ENCODE results near the gene PAQR5.
"Not testable (repeated sequence)": the region's sequence is repeated elsewhere in the genome, so short reads cannot be mapped to it uniquely, and the experiment has no call there.

The PAQR5 gene

DNA sequence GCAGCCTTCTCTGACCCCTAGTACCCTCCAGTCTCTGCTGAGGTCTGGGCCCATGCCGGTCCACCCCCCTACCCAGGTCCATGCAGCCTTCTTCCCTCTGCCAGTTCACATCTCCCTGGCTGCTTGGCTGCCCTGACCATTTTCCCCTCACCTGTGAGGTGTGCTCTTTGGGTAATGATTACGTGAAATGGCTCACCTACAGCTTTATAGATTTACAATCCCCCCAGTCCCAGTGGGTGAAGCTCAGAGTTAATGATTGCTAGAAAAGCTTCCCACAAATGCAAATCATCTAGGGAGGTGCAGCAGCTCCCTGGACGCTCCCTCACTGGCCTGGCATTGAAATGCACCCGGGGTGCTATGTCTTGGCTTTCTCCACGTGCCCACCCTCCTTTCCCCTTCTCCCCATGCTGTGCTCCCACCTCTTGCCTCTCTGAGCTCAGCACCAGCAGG lies 18.7 kb downstream of the PAQR5 start:
- no peak for DNase-seq

DNA sequence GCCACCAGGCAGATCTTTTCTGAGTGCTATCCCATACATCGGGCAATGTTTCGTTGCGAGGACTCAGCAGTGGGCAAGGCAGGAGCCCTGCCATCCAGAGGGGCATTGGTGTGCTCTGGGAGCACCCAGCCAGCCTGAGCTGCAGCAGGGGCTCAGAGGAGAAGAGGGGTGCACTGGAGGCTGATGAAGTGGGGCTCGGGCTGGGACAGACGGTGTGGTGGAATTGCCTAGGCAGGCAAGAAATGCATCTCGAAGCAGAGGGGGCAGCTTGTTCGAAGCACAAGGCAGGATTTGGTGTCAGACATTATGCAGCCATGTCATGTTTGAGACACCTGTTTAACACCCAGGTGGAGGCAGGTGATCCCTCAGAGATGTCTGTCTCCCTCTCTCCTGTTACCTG lies 19.3 kb downstream of the PAQR5 start:
- no peak for DNase-seq

DNA sequence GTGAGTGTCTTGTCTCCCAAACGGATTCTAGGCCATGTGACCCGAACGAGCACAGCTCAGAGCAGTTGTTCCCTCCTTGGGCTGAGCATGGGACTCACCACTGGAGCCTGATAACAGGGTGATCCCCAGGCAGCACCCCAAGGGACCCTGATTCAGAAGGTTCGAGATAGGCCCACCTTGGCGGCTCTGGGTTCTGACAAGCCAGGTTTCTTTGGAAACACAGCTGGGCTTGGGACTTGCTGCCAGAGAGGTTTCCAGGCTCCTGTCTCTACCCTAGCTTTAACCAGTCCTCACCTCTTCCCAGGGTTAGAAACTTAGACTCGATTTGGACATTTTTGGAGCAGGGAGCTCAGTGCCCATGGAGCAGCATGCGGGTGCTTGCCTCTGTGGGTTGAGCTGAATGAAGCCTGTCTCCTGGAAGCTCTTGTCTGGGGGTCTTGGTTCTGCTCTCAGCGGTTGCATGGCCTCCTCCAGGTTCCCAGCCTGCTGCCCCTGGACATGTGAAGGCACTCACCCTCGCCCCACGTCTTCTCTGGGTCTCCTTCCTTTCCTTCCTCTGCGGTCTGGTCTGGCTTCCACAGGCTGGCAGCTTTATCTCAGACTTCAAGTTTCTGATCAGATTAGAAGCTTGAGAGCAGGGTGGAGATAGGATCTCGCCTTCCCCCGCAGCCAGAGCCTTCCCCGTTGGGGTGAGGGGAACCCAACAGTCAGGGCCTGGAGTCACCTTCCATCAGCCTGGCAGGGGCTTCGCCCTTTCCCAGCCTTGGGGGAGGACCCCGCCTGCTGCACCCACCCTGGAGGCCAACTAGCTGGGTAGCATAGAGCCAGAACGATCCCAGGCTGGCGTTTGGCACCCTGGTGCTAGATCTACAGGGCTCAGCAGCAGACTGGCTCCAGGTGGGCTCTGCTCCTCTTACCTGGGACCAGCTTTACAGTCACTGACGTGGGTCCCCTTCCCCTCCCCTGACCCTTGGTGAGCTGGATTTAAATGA lies 21.0 kb downstream of the PAQR5 start:
- no peak for DNase-seq

DNA sequence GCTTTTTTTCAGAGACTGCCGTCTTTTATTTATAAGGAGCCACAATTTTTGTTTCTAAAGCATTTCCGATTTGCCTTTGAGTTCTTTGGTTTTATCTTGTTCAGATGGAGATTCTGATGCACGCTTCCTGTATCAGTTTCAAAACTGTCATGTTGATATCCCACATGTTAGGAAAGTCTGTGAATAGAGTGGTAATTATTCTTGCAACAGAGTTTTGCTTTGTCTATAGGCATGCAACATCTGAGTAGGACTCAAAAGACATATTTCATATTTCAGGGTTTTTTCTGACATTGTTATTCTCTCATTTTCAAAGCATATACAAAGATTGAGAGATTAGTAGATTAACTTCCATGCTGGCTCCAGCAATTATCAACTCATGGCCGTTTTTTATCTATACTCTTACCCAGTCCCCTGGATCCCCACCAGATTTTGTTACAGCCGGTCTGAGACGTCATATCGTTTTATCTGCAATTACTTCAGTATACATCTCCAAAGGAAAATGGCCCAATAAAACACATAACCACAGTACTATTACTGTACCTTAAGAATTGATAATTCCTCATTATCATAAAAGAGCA lies 22.4 kb downstream of the PAQR5 start:
- DNase-seq, result no peak

DNA sequence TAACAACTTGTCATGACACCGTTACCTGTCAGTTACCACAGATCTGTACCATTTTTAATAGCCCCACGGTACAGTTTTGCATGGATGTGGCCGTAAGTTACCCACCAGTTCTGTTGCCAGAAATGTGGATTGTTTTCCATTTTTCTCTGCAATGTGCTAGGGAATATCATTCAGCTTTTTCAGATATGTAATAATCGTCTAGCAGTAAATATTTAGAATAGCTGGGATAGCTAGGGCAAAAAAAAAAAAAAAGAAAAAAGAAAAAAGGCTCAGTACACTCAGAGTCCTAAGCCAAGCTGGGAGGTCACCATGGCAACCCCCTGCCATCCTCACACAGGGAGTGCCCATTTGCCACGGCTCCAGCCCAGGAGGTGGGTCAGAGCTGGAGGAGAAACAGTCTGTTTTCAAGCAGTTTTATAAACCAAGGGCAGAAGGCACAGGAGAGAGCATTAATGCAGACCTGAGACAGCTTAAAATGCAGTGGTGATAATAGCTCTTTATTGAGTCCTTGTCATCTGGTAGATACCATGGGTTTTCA lies 25.2 kb downstream of the PAQR5 start:
- DNase-seq, result no peak

DNA sequence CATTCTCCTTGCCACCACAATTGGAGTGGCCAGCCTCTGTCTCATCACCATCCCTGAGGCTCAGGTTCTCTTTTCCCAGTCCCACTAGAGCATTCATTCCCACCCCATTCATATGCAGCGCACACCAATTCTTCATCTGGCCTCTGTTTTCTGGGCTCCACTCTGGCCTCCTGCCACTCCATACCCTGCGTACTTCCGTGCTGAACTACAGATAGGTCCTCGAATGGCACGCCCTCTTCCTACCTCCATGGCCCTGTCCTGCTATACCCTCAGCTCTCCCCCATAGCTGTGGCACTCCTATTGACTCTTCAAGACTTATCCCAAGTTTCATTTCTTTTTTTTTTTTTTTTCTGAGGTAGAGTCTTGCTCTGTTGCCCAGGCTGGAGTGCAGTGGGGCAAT lies 25.9 kb downstream of the PAQR5 start:
- DNase-seq, result no peak

DNA sequence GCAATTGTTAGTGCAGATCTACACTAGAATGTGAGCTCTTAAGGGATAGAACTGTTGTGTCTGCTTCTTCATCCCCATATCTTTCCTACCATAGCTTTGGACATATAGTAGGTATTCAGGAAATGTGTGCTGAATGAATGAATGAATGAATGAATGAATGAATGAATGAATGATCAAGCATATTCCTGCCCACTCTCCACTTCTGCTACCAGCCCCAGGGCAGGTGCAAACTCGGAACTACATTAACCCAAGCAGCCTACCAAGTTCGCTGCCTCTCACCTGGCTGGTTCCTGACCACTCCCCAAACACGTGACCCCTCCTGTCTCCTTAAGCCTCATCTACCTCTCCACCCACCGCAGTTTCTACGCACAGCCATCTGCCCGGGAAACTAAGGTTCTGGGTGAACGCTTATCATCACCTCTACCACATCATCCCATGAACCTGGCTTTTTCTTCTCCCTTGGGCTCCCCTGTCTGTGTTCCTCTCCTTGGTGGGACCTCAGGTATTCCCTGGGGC lies 26.8 kb downstream of the PAQR5 start:
- DNase-seq, result no peak

DNA sequence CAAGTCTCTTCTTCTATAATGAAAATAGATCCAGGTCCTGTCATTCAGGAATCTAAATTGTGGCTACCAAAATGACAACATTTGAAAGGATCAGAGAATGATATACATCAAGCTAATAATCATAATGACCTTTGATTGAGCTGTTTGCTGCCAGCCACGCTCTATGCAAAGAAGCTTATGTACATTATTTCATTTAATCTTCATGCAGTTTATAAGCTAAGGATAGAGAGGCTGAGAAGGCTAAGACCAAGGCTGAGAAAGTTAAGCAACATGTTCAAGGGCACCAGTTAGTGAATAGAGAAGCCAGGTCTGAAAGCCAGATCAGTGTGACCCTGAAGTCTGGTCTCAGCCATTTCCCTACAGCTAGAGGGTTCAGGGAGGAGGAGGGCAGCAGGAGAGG lies 29.4 kb downstream of the PAQR5 start:
- DNase-seq, result no peak

DNA sequence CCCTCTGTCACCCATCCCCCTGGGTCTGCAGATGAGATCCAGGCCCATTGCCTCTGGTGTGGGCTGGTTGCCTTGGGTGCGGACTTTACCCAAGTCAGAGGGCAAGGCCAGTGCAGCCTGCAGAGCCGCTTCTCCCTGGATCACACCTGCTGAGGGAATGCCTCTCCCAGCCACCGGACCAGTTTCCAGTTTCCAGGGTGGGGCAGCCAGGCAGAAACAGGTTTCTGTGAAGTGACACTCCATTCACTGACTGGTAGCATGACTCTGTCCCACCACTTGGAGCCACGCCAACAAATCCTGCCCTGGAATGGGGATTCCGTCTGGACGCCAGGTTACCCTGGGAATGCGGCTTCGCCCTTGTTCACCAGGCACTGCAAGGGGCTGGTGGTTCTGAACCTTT lies 30.0 kb downstream of the PAQR5 start:
- DNase-seq, result no peak

DNA sequence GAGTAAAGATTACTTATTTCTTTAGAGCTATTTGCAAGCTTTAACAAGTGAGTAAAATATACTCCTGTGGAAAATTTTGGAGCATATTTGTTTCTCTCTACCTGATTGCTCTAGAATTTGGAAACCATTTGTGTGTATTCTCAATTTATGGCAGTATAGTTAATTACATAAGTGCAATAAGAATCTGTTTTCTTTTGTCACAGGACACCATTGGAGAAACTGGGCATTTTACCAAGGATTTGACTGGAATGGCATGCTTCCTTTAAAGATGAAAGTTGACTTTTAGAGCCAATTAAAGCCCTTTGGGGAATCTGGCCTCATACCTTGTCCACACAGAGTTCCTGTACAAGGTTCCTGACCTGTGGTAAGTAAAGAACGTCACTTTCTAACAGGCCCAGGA lies 38.4 kb downstream of the PAQR5 start:
- no peak for DNase-seq

DNA sequence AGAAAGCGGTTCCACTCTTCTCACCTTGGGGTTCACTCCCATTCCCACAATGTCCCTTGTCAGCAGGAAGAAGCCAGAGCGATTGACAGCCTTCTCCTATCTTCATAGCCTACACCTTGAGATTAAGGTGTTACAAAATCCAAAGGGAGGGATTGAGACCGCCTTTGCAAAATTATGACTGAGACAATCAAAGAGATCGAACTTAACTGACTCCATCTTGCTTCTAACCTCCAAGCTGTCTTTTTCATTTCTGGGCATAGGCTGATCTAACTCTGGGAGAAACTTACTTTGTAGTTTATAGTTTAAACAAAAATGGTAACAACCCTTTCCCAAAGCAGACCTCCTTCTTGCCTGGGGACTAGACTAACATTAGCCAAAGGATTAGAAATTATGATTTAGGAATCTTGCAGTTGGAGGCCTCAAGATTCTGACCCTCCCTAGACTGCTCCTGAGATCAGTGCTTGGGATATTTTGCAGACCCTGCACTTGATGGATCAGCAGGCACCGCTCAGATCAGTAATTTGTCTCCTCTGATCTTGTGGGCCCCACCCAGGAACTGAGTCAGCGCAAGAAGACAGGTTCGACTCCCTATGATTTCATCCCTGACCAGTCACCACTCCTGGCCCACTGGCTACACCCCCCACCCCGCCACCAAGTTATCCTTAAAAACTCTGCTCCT lies 40.0 kb downstream of the PAQR5 start:
- DNase-seq, result no peak

DNA sequence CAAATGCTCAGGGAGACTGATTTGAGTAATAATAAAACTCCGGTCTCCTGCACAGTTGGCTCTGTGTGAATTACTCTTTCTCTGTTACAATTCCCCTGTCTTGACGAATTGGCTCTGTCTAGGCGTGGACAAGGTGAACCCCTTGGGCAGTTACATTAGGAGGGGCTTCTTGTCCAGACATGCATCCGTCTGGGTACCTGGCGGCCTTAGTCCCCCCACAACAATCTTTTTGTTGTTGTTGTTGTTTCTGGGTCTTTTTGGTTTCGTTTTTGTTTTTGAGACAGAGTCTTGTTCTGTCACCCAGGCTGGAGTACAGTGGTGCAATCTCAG lies 40.5 kb downstream of the PAQR5 start:
- not testable (repeated sequence) for DNase-seq

DNA sequence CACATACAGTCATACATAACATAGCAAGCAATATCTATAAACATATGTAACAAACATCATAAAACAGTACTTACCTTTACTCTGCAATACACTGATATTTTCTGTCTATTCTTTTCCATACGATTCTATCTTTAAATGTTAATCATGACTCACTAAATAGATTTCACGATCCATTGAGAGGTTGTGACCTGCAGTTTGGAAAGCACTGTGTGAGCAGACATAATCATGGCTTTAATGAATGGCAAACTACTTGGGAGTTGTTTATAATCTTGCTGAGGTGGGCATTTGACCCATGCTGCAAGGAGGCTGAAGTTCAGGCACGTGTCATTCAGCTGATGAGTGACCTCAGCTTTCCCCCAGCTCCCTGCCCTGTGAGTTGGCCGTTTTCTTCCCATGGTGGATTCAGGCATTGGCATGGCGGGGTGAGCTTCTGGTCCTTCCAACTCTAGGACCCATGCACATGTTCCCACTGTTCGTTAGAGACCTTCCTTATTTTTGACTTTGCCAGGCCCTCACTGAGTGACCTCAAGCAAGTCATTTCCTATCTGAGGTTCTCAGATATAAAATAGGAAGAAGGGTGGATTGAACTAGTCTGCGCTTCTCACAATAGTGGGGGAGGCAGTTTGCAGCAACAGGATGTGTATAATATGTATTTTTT lies 41.7 kb downstream of the PAQR5 start:
- no peak for DNase-seq

DNA sequence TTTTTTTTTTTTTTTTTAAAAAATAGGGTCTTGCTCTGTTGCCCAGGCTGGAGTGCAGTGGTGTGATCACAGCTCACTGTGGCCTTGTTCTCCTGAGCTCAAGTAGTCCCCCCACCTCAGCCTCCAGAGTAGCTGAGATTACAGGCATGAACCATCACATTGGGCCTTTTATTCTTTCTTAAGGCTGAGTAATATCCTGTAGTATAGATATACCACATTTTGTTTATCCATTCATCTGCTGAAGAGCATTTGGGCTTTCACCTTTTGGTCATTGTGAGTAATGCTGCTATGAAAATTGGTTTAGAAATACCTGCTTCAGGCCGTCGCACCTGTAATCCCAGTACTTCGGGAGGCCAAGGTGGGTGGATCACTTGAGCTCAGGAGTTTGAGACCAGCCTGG lies 42.6 kb downstream of the PAQR5 start:
- no peak for DNase-seq

DNA sequence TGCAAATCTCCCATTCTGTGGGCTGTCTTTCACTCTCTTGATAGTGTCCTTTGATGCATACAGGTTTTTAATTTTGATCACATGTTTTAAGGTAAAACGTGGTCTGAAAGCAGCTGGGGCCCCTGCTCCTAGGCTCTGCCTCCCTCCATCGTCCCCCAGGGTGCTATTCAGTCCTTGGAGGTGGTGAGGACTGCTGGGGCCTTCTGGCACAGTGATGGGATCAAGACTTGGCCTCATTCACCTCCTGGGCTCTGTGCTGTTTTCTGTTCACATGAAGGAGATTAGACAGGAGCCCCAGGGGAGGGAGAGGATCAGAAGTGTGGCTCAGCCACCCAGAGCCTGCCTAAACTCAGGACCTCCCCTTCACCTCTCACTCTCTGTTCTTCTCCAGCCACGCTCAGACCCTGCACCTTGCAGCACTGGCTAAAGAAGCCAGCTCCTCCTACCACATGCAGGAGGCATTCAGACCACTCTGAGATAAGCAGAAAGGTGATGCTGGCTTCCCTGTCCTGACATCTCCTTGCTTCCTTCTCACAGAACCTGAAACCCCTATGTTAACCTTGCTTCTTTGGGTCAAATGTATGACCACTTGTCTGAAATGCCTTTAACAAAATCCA lies 43.9 kb downstream of the PAQR5 start:
- no peak for DNase-seq

DNA sequence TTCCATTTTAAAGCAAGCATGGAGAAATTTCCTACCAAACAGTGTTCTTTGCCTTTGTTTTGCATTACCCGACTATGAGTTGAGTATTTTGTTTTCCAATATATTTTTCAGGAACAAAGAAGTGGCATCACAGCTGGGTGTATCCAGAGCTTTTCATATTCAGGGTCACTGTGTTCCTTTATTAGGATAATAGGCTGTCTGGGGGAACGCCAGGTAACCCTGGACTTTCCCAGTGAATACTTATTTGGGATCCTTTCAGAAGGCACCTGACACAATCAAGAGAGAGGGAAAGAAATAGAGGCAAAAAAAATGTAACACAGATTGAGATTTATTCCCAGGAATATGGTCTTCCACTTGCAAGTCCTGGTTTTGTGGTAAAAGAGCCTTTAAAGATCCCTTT lies 44.4 kb downstream of the PAQR5 start:
- DNase-seq, result no peak

DNA sequence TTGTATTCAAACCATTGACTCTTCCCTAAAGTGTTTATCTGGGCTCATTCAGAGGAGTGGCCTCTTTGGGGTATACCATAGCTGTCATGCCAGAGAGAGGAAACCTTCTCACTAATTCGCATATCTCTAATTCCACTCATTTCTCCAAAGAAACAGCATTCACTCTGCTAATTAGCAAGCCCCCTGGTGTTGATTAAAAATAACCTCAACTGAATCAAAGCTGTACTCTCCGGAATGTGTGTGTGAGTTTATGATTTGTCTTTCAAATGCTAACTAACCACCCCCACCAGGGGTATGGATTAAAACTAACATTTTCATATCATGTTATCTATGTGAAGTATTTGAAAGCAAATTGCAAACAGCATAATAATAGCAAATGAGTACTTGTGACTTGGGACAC lies 45.5 kb downstream of the PAQR5 start:
- no peak for DNase-seq

DNA sequence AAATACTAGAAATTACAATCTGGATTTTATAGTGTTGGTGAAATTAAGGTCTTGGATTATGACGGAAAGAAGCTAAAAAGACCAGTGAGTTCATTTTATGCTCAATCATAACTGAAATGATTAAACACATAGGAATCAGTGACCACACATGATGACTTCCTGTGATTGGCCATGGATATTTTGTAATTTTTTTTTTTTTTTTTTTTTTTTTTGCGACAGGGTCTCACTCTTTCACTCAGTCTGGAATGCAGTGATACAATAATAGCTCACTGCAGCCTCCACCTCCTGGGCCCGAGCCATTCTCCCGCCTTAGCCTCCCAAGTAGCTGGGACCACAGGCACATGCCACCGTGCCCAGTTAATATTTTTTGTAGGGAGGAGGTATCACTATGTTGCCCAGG lies 47.4 kb downstream of the PAQR5 start:
- no peak for DNase-seq

DNA sequence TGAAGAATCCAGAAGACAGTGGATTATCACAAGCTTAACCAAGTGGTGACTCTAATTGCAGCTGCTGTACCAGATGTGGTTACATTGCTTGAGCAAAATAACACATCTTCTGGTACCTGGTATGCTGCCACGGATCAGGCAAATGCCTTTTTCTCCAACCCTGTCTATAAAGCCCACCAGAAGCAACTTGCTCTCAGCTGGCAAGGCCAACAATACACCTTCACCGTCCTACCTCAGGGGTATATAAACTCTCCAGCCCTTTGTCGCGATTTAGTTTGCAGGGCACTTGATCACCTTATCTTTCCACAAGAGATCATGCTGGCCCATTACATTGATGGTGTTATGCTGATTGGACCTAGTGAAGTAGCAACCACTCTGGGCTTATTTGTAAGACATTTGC lies 52.6 kb downstream of the PAQR5 start:
- DNase-seq, result no peak

DNA sequence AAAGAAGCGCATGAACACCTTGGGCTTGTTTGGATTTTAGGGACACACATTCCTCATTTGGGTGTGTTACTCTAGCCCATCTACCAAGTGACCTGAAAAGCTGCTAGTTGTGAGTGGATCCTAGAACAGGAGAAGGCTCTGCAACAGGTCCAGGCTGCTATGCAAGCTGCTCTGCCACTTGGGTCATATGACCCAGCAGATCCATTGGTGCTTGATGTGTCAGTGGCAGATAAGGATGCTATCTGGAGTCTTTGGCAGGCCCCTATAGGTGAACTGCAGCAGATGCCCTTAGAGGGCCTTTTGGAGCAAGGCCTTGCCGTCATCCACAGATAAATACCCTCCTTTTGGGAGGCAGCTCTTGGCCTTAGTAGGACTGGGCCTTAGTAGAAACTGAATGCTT lies 53.2 kb downstream of the PAQR5 start:
- DNase-seq, result no peak

DNA sequence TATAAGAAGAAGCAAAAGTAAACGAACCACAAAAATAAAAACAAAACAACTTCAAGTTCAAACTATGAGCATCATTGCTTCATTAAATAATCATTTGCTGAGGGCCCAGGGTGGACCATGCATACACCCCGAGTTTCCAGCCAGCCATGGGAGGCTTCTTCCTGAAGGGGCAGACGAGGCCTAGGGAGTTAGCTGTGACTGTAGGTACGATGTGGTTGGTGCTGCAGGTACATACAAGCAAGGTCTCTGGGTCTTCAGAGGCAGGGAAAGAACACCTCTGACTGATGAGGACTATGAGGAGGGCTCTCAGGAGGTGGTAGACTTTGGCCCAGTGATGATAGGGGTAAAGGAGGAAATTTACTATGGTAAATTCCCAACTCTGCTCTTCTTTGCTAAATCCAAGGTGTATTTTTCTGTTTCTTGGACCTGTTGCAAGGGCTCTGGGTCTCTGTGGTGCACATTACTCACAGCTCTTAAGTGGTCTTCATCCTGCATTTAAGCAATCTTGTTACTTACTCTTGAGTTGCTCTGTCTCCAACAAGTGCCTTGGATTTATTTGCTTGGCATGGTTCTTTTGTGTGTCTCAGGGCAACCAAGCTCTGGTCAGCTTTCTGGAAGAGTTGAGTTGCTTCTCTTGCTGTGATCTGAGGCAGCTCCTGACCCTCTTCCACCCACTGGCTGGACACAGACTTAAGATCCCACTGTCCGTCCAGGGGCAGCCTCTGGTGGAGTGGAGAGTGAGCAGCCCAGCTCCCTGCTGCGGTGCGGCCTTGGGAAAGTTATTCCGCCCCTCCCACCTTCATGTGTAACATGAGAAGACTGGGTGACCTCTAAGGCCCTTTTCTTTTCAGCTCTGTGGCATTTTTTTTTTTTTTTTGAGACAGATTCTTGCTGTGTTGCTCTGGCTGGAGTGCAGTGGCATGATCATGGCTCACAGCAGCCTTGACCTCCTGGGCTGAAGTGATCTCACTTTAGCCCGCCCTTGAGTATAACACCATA lies 59.4 kb downstream of the PAQR5 start:
- no peak for DNase-seq

Measured in NCI-H187 (cell line).